A549 (cell line): ENCODE results near the gene EVC2. TPM values are rescaled to one million over a fixed set of nuclear protein-coding genes. Genes with fewer than 3 reads are reported as not detected.

ENCODE experiments used
- ATAC-seq, 2 experiments: fragments of 200-7000 bp in 1 of 2; fragments of >200 bp in 1 of 2; cut with Nextera tagmentation in 1 of 2; cut with Tn5 transposase in 1 of 2; 3 replicates each; pipeline versions ENCODE4 v1.8.0 to v1.9.1; 2018 to 2020; ENCODE audit warnings: mild to moderate bottlenecking in 1 of 2, moderate library complexity in 1 of 2
- CTCF ChIA-PET: fragments of 300-600 bp; sonication (Branson Sonifier 250); formaldehyde crosslinking; extraction: SDS; loops from one replicate; lab custom pipeline; 2021; ENCODE audit warnings: antibody characterized with exemption, inconsistent platforms; lab: Yijun Ruan, JAX
- POLR2A ChIA-PET: fragments of 350-600 bp; formaldehyde crosslinking; extraction: SDS; loops from one replicate; lab custom pipeline; 2021; ENCODE audit warnings: antibody characterized with exemption, inconsistent platforms; lab: Yijun Ruan, JAX
- DNase-seq, 2 experiments: peaks; one replicate each; pipeline versions ENCODE4 v3.0.0 to v3.0.0-alpha.2; 2011 to 2016; ENCODE audit warnings: low read depth in 1 of 2, low spot score in 1 of 2
- FAIRE-seq: peaks from 2 replicates; lab custom pipeline; 2011; peaks lifted over from hg19 to GRCh38; lab: Jason Lieb, UNC
- H3K27ac ChIP-seq, 2 experiments: fragments of >200 bp; sonication (Bioruptor Twin); formaldehyde crosslinking; 3 replicates each; pipeline ENCODE4 v1.5.1; 2016 to 2017
- H3K4me1 ChIP-seq: fragments of >200 bp; sonication (Bioruptor Twin); formaldehyde crosslinking; 3 replicates; pipeline ENCODE4 v1.6.1; 2016
- H3K4me2 ChIP-seq: fragments of >200 bp; sonication (Bioruptor Twin); formaldehyde crosslinking; 3 replicates; pipeline ENCODE4 v1.6.1; 2016
- H3K4me3 ChIP-seq: fragments of >200 bp; sonication (Bioruptor Twin); formaldehyde crosslinking; 3 replicates; pipeline ENCODE4 v1.5.1; 2016
- H3K9me3 ChIP-seq: fragments of >200 bp; sonication (Bioruptor Twin); formaldehyde crosslinking; 3 replicates; pipeline ENCODE4 v1.6.1; 2016
- BHLHE40 ChIP-seq: IDR thresholded peaks from 2 replicates; pipeline ENCODE4 v1.6.1; 2012; ENCODE audit warnings: low read depth, low read length, inconsistent platforms
- CHD2 ChIP-seq: fragments of 150-350 bp; IDR thresholded peaks from 2 replicates; pipeline ENCODE4 v1.6.1; 2014; ENCODE audit warnings: low read length; ENCODE audit not compliant: partially characterized antibody
- CTCF ChIP-seq: fragments of >200 bp; sonication (Bioruptor Twin); formaldehyde crosslinking; IDR thresholded peaks from 3 replicates; pipeline ENCODE4 v1.5.1; 2016
- ELK1 ChIP-seq: fragments of 150-350 bp; IDR thresholded peaks from 2 replicates; pipeline ENCODE4 v1.6.1; 2014; ENCODE audit warnings: low read depth, mild to moderate bottlenecking, low read length
- ESRRA ChIP-seq: fragments of 150-350 bp; IDR thresholded peaks from 2 replicates; pipeline ENCODE4 v1.6.1; 2014; ENCODE audit warnings: mild to moderate bottlenecking, low read length, borderline replicate concordance
- FOXS1 ChIP-seq: fragments of 250-450 bp; sonication (Bioruptor Pico); IDR thresholded peaks from 2 replicates; pipeline ENCODE4 v1.5.0; 2020; ENCODE audit warnings: mild to moderate bottlenecking, moderate library complexity
- HMGXB4 ChIP-seq: fragments of 250-450 bp; sonication (Bioruptor Pico); IDR thresholded peaks from 2 replicates; pipeline ENCODE4 v1.5.0; 2021; ENCODE audit warnings: mild to moderate bottlenecking, moderate library complexity, borderline replicate concordance
- HOXB13 ChIP-seq: fragments of 250-450 bp; sonication (Bioruptor Pico); IDR thresholded peaks from 2 replicates; pipeline ENCODE4 v1.5.0; 2020; ENCODE audit warnings: low read depth, mild to moderate bottlenecking, moderate library complexity
- JUN ChIP-seq, 2 experiments: fragments of >200 bp; sonication (Bioruptor Twin); formaldehyde crosslinking; IDR thresholded peaks; 2 replicates in 1 of 2; 3 replicates in 1 of 2; pipeline ENCODE4 v1.6.1; 2016 to 2017
- MAFK ChIP-seq: fragments of 450-650 bp; IDR thresholded peaks from 2 replicates; pipeline ENCODE4 v1.6.1; 2014; ENCODE audit not compliant: partially characterized antibody
- MAZ ChIP-seq: fragments of 150-350 bp; IDR thresholded peaks from 2 replicates; pipeline ENCODE4 v1.6.1; 2014; ENCODE audit warnings: antibody characterized with exemption, low read depth, low read length, borderline replicate concordance
- NFE2L2 ChIP-seq: fragments of 150-350 bp; conservative IDR thresholded peaks from 2 replicates; pipeline ENCODE4 v1.6.1; 2014; ENCODE audit warnings: low read length
- POLR2AphosphoS2 ChIP-seq: conservative IDR thresholded peaks from 2 replicates; pipeline ENCODE4 v1.6.1; 2012; ENCODE audit warnings: low read length, improper control_type of control experiment, inconsistent platforms
- RAD21 ChIP-seq, 2 experiments: fragments of >200 bp in 1 of 2; sonication (Bioruptor Twin) in 1 of 2; formaldehyde crosslinking in 1 of 2; IDR thresholded peaks in 1 of 2; conservative IDR thresholded peaks in 1 of 2; 2 replicates in 1 of 2; 3 replicates in 1 of 2; pipeline ENCODE4 v1.6.1; 2012 to 2018; ENCODE audit warnings: inconsistent platforms in 1 of 2
- RARB ChIP-seq: fragments of 250-450 bp; sonication (Bioruptor Pico); IDR thresholded peaks from 2 replicates; pipeline ENCODE4 v1.8.0; 2021; ENCODE audit warnings: mild to moderate bottlenecking, moderate library complexity
- RFX5 ChIP-seq: fragments of 450-650 bp; IDR thresholded peaks from 2 replicates; pipeline ENCODE4 v1.7.1; 2014; ENCODE audit warnings: antibody characterized with exemption, mild to moderate bottlenecking, moderate library complexity
- TFCP2L1 ChIP-seq: fragments of 250-450 bp; sonication (Bioruptor Pico); IDR thresholded peaks from 2 replicates; pipeline ENCODE4 v1.5.0; 2021; ENCODE audit warnings: mild to moderate bottlenecking
- TP53 ChIP-seq: fragments of 250-450 bp; sonication (Bioruptor Pico); IDR thresholded peaks from 2 replicates; pipeline ENCODE4 v1.5.0; 2021; ENCODE audit warnings: mild to moderate bottlenecking, moderate library complexity
- ZFP36 ChIP-seq: fragments of 450-650 bp; IDR thresholded peaks from 2 replicates; pipeline ENCODE4 v1.6.1; 2014; ENCODE audit warnings: borderline replicate concordance; ENCODE audit not compliant: partially characterized antibody
- WGBS: methylation state at CpG from one replicate; pipeline ENCODE4 v1.1.6; 2017; ENCODE audit errors: missing lambda C conversion rate; 5-methylcytosine and 5-hydroxymethylcytosine counted together
- polyA plus RNA-seq, 4 experiments: library from polyadenylated mRNA; depleted of rRNA in 3 of 4; stranded (reverse); fragments of >200 nt; fragmentation: RNase III in 1 of 4; extraction: RNeasy Plus Mini Kit Qiagen cat#74134 plus additional on column Dnase treatment in 1 of 4; gene quantifications; 2 replicates in 3 of 4; 3 replicates in 1 of 4; pipeline ENCODE4 v1.2.3, GENCODE V29; 2011 to 2017

The EVC2 gene
- polyA plus RNA-seq, 2 of the 4 experiments (the other 2 are of a cell fraction): 0.96 to 1.5 TPM

- no peak for TF ChIP-seq NFE2L2
- TF ChIP-seq MAZ: no peak
- no peak for TF ChIP-seq HOXB13 (CRISPR knock-in tag)
- no peak for TF ChIP-seq BHLHE40
- TF ChIP-seq RAD21 (conservative IDR thresholded peaks at IDR 0.05 in 1 of 2, IDR thresholded peaks at IDR 0.05 in 1 of 2): no peak
- no peak for TF ChIP-seq JUN (IDR thresholded peaks at IDR 0.05)
- TF ChIP-seq ESRRA: no peak
- TF ChIP-seq ELK1: no peak
- TF ChIP-seq POLR2AphosphoS2: no peak
- TF ChIP-seq CHD2: no peak
- TF ChIP-seq FOXS1 (CRISPR knock-in tag): no peak
- no peak for TF ChIP-seq TP53
- TF ChIP-seq CTCF: no peak
- Histone ChIP-seq H3K4me2 (no peak overlapping the region), H3K27ac (no peak overlapping the region), H3K4me3 (no peak overlapping the region), H3K4me1 (no peaks in the 10 kb centered on the region), H3K9me3 (no peaks in the 10 kb centered on the region)
- ATAC-seq: no peak
- 87% methylated on average over 8 of the region's 10 CpGs for WGBS
- FAIRE-seq: no peak
- ChIA-PET CTCF (interaction anchor here (1.4 kb wide), 1 partner anchor 18 kb away, joined by 4 read pairs; no protein-coding TSS in a partner anchor), POLR2A (no interaction called here)
- DNase-seq: no peak
These were observed 92.8 kb downstream of the EVC2 start for GRCh38 chr4:5615496-5616075.

- ChIA-PET POLR2A (no interaction called here), CTCF (no interaction called here)
- ATAC-seq (no peak), DNase-seq (no peak), FAIRE-seq (no peak)
- WGBS: 77% methylated on average over 5 of the region's 5 CpGs
- H3K27ac ChIP-seq: no peak overlapping the region
- no peaks in the 10 kb centered on the region for H3K4me1 ChIP-seq
- no peaks in the 10 kb centered on the region for H3K9me3 ChIP-seq
- no peak overlapping the region for H3K4me2 ChIP-seq
- H3K4me3 ChIP-seq: no peak overlapping the region
- TF ChIP-seq HMGXB4 (CRISPR knock-in tag) (no peak), ZFP36 (no peak), TFCP2L1 (CRISPR knock-in tag) (no peak), MAFK (no peak), JUN (IDR thresholded peaks at IDR 0.05) (no peak), POLR2AphosphoS2 (no peak), RFX5 (no peak), FOXS1 (CRISPR knock-in tag) (no peak), RARB (CRISPR knock-in tag) (no peak)
These were observed 96.6 kb downstream of the EVC2 start for GRCh38 chr4:5611750-5612149.
